T-helper 9 cell (primary cell): ENCODE data around the gene MORN1.
"Not testable (repeated sequence)": the region's sequence is repeated elsewhere in the genome, so short reads cannot be mapped to it uniquely, and the experiment has no call there.

Source experiments
- DNase-seq: peaks from one replicate; pipeline ENCODE4 v3.0.0-alpha.2; 2020

The MORN1 gene

DNA sequence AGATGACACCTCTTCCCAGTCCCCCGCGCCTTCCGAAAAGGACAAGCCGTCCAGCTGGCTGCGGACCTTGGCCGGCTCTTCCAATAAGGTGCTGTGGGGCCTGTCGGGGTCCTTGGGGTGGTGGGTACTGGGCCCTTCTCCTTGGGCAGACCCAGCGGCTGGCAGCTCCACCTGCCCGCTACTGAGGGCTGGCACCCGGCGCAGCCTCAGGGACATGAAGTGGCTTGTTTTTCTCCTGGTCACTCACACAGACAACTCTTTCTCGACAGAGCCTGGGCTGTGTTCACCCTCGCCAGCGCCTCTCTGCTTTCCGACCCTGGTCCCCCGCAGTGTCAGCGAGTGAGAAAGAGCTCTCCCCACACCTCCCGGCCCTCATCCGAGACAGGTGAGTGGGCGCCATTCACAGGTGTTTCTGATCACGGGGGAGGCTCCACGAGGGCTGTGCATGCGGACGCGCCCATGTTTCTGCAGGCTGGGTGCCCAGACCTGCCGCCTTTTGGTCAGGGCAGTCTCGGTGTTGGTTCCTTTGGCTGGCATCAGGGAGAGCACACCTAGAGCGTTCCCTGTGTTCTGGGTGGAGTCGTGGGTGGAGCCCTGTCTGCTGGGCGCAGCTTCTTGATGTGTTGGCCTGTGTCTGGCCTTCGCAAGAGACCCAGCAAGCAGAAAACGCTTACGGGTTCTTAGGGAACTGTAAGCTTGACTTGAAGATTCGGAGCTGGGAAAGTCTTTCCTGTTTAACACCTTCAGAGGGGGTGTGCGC lies 88.2 kb downstream of the MORN1 start:
- no peak for DNase-seq

DNA sequence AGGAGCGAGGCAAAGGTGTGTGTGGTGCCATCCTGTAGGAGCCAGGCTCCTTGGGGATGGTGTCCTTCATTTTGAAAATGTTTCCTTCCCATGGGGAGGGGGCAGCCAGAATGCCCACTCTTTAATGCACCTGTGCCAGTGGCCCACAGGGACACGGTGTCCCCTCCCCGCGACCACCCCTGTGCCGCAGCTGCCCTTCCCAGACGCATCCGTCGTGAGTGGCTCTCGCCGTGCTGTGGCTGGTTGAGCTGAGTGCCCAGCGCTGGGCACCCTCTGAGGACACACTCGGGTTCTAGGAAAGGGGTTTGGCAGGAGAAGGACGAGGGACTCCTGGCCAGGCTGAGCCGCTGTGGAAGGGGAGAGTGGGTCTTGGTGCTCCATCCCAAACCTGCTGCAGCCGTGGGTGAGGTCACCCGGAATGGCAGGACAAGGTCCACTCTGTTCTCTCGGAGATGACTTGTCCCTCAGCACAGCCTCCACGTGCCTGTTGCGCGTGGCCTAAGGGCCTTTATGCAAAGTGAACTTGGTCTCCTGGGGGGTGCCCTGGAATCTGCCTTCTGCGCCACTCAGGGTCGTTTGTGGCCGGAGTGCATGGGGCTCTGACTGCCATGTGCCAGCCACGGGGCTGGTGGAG lies 88.9 kb downstream of the MORN1 start:
- DNase-seq = no peak

DNA sequence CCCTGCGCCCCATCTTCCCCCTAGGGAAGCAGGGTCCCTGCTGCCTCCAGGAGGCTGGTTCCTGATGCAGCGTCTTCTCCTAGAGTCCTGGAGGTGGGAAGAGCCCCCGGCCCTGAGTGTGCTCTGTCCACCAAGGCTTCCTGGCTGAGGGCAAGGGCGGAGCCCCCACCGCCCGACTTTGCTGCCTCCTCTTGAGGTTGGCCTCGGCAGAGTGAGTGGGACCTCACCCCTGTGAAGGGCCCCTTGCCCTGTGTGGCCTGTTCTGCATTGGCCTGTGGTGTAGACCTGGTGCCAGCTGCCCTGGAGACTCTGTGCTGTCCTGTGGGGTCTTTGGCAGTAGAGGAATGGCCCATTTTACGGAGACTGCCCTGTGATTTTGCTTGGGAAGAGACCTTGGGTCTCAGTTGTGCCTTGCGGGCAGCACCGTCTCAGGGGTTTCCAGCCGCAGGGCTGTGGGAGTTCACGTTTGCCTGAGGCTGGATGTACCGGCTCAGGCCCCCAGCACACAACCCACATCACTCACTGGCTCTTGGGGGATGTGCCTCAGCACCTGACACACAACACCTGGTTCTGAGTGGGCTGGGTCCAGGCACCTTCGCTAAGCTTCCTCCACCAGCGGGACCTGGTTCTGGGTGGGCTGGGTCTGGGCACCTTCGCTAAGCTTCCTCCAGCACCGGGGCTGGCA lies 89.6 kb downstream of the MORN1 start:
- DNase-seq = no peak

DNA sequence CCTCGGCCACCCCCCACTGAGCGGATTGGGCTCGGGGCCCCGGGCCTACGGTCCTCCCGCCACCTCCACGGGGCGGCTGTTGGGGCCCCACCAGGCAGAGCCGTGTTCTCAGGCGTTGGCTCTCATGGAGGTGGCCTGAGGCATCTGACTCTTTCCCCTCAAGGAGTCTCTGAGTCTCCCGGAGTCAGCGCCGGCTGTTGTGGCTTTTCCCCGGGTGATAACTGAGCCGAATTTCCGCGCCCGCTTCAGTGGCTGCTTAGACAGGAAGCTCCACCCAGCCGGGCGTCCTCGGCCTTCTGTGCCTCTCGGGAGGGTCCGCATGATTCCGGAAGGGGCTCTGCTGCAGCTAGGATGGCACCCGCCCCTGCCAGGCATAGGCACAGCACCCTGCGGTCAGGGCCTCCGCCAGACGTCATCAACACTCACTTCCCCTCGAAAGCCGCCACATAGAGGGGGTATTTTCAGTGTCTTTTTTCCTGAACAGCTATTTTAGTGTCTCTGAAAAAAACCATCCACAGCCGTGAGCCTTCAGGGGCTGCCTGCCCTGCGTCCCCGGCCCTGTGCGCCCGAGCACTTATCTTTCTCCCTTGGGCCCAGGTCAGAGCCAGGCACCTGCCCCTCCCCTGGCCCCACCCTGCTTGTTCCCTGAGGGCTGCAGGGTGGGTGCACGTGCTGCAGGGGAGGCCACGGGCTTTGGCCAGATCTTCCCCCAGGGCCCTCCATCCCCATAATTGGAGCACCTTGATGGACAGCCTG lies 90.3 kb downstream of the MORN1 start:
- peak; percentile 91 for DNase-seq

DNA sequence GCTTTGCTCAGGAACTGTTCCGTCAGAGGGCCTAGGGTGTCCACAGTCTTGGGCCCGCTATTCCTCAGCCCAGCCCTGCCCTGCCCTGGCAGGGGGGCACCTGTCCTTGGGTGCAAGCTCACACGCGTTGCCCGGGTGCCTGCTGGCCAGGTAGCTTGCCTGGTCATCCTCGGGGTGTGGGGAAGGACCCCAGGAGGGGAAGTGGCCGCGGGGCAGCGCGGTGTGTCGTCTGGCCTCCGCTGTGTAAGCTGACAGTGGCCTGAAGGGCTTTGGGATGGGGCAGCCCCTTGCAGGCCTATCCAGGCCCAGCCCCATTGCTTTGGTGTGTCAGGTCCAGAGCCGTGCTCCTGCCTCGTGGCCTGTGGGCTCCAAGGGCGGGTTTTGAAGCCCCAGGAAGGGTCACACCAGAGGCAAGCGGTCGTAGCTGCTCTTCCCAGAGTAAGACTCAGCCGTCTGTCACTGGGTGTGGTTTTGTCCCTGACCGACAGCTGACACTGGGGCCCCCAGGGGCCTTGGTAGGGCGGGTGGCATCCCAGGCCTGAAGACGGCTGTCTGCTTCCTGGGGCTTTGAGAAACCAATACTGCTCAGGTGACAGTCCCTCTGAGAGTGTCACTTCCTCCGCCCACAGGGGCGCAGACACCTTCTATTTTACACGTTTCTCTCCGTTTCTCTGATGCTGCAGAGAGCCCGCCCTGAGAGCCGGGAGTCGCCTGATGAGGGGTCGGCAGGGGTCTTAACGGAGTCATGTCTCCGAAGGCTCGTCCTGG lies 91.2 kb downstream of the MORN1 start:
- DNase-seq = peak; percentile 66

DNA sequence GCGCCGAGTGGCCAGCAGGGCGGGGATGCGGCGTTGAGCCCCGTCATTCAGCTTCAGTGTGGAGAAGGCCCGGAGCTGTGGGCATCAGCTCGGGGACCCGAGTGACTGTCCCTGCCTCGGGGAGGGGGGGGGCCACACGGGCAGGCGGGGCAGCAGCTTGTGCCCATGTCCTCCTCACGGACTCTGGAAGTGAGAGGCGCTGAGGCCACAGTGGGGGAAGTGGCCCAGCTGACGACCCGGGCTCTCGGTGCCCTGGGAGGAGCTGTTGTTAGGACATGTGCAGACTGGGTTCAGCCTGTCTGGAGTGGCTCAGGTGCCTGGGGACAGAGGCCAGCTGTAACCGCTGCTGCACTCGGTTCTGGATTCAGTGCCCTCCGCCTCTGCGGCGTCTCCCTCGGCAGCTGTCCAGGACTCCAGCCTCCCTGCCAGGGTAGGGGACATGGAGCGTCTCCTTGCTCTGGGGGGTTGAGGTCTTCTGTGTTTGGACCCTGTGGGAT lies 92.2 kb downstream of the MORN1 start:
- DNase-seq = no peak

DNA sequence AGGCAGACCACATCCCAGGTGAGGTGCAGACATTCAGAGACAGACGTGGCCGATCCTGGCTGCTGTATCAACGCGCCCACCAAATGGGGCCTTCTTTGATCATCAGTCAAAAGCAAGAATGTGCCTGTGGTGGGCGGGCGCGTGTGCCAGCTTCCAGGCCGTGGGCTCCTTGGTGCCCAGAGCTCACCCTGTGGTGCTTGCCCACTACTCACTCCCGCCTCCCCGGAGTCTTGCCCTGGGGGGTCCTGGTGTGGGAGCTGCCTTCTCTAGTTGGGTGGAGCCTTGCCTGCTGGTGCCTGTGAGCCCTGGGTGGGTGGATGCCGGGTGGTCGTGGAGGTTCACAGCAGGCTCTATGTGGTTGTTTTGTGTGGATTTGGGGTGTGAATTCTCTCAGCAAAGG lies 92.7 kb downstream of the MORN1 start:
- no peak for DNase-seq

DNA sequence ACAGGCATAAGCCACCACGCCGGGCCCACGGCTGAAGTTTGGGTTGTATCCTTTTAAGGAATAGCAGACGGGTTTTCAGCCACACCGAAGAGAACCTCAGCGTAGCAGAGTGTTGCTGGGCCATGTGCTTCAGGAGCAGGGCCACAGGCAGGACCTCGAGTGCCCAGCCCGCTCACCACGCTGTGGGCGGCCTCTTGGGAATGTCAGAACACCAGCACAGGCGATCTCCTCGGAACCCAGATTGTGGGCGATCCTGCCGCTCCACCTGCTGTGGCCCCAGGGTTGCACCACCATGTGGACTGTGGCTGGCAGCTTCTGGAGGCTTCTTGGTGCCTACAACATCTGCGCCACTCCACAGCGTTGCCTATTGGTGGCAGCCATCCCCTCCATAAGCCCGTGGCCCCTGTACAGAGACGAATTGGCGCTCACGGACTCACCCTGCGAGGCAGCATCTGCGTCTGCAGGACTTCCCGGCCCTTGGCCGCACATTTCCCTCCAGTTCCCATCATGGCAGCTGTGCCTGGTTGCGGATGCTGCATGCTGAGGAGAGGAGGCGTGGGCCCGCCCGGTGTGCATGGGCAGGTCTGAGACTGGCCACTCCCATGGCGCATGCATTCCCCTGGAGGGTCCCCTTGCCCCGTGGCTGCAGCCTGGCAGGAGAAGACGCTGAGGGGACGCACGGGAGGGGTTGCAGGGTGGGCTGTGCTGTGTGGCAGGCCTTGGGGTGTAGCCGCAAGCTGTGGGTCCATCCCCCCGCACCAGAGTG lies 93.9 kb downstream of the MORN1 start:
- no peak for DNase-seq

DNA sequence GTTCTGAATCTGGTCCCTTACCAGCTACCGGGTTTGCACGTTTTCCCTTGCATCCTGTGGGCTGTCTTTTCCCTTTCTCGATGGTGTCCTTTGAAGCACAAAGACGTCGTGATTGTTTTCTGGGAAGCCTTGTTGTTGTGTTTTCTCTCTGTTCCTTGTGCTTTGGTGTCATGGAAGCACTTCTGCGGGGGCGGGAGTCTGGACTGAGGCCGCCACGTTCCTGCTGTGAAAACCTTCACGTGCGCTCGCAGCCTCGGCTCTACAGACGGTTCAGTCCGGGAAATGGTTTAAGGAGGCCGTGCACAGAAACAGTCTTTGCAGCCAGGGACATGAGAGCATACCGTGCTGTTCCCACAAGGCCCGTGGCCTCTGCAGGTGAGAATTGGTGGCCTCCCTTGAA lies 94.7 kb downstream of the MORN1 start:
- no peak for DNase-seq

DNA sequence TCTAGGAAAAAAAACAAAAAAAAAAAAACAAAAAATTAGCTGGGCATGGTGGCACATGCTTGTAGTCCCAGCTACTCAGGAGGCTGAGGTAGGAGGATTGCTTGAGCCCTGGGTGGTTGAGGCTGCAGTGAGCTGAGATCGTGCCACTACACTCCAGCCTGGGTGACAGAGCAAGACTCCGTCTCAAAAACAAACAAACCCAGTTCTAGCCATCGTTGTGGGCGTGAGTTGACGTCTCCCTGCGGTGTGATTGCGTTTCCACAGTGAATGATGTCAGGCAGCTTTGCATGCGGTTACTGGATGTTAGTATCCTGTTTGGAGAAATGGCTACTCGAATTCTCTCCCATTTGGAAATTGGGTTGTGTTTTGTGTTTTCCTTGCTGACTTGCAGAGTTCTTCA lies 95.1 kb downstream of the MORN1 start:
- DNase-seq = not testable (repeated sequence)

DNA sequence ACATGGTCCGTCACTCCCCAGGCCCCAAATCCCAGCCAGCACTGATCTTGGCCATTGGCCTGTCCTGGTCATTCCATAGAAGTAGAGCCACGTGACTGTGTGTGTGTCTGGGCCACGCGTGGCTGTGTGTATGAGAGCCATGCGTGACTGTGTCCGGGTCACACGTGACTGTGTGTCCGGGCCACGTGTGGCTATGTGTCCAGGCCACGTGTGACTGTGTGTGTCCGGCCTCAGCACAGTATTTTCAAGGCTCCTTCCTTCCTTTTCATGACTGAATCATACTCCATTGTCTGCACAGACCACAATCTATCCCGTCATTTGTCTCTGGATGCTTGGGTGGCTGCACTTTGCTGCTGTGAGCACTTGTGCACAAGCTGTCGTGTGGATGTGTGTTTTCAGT lies 95.8 kb downstream of the MORN1 start:
- no peak for DNase-seq

DNA sequence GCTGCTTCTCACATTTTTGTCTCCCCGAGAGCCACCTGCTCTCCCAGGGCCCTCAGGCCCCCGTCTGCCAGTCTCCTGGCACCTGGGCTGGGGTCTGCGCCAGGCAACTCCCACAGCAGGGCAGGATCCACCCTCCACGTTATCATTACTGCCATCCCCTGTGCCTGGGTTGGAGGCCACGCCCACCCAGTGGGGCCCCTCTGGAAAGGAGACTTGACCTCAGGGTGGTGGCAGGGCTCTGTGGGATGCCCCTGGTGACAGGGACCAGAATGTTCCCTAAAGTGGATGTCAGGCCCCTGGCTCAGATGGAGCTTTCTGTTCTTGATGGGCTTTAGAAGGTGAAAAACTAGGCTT lies 96.7 kb downstream of the MORN1 start:
- no peak for DNase-seq

DNA sequence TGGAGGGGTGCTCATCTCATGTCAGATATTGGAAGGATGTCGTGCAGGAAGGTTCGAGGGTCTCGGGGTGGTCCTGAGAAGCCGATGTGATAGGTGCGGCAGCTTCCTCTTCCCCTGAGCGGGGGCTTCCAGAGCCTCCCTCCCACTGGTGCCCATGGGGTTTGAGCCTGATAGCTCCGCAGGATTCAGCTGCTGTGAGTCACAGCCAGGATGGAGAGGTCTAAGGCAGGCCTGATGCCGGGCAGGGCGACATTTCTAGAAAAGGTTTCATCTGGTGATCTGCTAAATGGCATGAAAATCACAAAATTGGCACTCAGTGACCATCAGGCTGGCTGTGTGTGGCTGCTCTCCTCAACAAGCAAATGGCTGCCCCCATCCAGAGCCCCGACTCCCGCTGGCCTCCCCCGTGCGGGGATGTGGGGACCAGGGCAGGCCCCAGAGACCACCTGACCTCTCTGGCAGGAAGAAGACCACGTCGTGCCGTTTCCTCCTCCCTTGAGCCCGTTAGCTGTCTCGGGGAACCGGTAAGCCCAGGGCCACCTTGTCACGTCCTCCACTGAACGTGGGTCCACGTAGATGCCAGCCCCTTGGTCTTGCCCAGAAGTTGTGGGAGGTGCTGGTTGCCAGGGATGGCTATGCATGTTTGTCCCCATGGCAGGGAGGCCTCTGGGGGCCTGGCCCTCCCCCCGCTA lies 97.2 kb downstream of the MORN1 start:
- no peak for DNase-seq

DNA sequence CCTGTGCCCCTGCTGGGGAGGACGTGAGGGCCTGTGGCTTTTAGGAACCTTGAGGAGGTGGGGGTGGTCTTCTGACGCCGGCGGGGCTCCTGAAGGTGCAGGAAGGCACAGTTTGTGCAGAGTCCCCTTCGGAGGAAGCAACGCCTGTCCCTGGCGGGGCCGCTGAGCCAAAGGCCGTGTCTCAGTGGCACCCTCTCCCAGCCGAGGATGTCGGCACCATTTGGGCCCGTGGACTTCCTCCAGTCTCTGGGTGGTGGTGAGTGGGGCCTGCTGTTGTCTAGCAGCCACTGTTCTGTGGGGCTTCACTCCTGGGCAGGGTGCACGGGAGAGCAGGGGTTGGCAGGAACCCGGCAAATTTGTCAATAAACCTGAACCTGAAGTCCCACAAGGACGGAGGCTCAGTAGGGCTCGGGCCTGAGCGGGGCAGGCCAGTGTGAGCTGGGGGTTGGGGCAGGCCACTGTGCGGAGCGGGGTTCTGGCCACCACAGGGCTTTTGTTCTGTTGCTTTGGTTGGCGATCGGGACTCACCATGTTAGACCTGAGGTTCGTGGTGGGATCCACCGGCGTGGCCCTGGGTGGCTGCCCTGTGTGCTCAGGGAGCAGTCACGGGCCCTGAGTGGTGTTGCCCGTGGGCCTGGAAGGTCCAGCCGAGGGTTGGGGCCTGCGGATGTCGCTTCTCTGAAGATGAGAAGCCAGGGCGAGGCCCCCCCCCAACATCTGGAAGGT lies 98.5 kb downstream of the MORN1 start:
- no peak for DNase-seq

DNA sequence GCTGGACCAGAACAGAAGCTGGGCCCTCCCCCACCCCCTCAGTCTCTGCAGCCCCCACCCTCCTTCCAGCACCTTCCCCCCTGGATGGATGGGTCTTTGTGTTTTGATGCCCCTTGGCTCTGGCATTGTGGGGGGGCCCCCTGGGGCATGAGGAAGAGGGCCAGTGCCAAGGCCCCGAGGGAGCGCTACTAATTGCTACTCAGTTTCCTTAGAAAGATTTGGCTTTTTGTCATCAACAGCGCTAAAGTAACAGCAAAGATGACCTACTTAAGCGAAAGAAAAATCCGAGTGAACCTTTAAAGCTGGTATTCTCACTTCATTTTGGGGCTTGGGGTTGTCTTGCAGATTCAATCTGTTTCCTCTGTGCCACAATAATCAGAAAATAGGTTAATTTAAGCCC lies 99.8 kb downstream of the MORN1 start:
- no peak for DNase-seq

DNA sequence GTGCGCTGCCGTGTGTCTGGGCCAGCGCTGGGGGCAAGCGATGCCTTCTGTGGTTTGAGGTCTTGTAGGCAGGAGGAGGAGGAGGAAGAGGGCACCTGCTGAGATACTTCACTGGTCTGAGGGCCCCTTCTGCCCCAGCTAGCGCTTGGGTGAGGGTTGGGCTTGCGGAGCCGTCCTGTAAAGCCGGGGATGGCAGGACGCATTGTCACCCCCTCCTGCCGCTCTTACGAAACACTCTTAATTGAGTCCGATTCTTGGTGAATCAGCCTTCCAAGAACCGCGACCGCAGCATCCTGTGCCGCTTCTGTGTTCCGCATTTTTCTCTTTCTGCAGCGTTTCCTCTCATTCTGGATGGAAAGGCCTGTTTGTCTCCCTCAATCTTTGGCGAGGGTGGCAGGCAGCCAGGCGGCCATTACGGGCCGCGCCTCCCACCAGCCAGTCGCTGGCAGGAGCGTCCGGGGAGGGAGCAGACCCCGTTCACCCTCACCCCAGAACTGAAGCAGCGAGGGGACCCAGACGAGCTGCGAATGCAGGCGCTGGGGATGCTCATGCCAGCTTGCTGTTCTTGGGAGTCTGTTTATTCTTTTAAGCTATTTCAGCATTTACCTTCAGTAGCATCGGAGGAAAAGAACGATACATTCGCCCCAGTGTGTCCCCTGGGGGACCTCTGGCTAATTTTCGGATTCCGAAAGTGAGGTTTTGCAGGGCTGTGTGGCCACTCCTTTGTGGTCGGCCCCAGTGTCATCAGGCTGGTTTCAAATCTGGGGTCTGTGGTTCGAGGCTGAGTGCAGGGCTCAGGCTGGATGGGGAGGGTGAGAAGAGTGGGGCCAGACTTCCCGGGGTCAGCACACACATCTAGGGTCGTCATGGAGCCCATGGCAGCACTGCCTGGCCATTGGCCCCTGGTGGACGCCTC lies 100.5 kb downstream of the MORN1 start:
- peak; percentile 68 for DNase-seq

DNA sequence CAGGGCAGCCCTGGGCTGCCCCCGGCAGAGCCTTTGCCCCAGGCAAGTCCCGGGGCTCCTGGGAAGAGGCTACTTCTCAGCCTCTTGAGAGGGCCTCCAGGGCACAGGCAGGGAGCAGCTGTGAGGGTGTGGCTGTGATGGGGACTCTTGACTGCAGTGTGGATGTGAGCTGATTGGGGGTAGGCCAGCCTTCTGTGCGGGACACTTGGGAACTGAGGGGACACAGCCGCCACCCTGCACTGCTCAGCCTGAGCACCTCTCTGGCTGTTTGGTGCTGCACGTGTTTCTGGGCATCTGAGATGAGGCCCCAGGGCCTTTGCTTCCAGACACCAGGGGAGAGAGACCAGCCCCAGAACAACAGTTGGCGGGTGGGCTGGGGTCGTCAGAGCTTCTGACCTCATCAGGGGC lies 101.2 kb downstream of the MORN1 start:
- DNase-seq = no peak

DNA sequence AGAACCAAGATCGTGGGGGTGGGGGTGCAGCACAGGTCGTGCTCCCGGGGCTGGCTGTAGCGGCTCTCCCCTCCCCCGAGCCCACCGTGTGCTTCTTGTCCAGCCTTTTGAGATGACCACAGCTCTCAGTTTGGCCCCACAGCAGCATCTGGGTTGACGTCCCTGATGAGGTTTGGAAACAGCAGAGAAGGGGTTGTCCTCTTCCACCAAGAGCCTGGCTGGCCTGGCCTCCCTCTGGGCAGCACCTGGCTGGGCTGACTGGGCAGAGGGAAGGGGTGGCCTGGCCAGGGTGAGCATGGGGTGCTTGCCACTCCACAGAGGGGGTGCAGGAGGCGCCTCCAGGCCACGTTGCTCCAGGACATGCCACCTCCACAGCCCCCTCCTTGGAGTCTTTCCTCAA lies 101.7 kb downstream of the MORN1 start:
- DNase-seq = no peak
